Lower leg skin (tissue), 3 donors: ENCODE measurements around the gene MTARC2.

ENCODE experiments used
- CTCF ChIP-seq, 3 donors: fragments of 450-650 bp; IDR thresholded peaks; one replicate each; pipeline ENCODE4 v1.5.1; 2016; ENCODE audit warnings: antibody characterized with exemption in 3 of 3, mild to moderate bottlenecking in 3 of 3, moderate library complexity in 2 of 3
- POLR2A ChIP-seq, 2 donors: fragments of 450-650 bp; IDR thresholded peaks; one replicate each; pipeline ENCODE4 v1.6.1; 2016 to 2017; ENCODE audit warnings: antibody characterized with exemption in 2 of 2, mild to moderate bottlenecking in 1 of 2, moderate library complexity in 1 of 2

DNA sequence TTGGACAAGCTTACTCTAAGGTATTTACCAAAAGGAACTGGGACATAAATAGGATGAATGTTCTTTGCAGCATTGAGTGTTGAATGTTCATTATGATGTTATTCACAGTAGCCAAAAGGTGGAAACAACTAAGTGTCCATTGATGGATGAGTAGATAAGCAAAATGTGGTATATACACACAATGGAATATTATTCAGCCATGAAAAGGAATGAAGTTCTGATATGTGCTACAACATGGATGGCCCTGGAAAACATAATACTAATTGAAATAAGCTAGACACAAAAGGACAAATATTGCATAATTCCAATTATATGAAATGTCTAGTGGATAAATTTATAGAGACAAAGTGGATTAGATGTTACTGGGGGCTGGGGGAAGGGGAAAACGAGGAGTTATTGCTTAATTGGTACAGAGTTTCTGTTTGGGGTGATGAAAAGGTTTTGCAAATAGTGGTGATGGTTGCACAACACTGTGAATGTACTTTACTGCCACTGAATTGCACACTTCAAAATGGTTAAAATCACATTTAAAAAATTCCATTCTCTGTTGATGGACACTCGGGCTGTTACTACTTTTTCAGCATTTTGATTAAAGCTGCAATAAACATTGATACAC is 41.5 kb downstream of the MTARC2 start:
- TF ChIP-seq CTCF (IDR thresholded peaks at IDR 0.05) (no peak), POLR2A (IDR thresholded peaks at IDR 0.05) (no peak)
